Skeletal muscle tissue (tissue), 4 donors: ENCODE results near the gene AMBRA1. TPM values are rescaled to one million over a fixed set of nuclear protein-coding genes. Genes with fewer than 3 reads are reported as not detected.
"Not testable (repeated sequence)": the region's sequence is repeated elsewhere in the genome, so short reads cannot be mapped to it uniquely, and the experiment has no call there.

Experiments used
- H3K27ac ChIP-seq: one replicate; pipeline ENCODE4 v1.7.0; 2013; ENCODE audit warnings: mild to moderate bottlenecking, low read depth, low read length, inconsistent platforms
- H3K27me3 ChIP-seq, 3 donors: one replicate each; pipeline ENCODE4 v1.7.0; 2013; ENCODE audit warnings: low read length in 3 of 3; ENCODE audit not compliant: control insufficient read depth in 3 of 3, insufficient read depth in 3 of 3
- H3K36me3 ChIP-seq, 3 donors: one replicate each; pipeline ENCODE4 v1.7.0; 2013; ENCODE audit warnings: low read length in 3 of 3; ENCODE audit not compliant: control insufficient read depth in 3 of 3, insufficient read depth in 3 of 3
- H3K4me1 ChIP-seq, 3 donors: one replicate each; pipeline ENCODE4 v1.7.0; 2013; ENCODE audit warnings: low read length in 3 of 3, mild to moderate bottlenecking in 3 of 3; ENCODE audit not compliant: control insufficient read depth in 3 of 3, insufficient read depth in 3 of 3
- H3K4me3 ChIP-seq, 3 donors: one replicate each; pipeline ENCODE4 v1.7.0; 2013; ENCODE audit warnings: low read length in 3 of 3
- H3K9ac ChIP-seq, 3 donors: one replicate each; pipeline ENCODE4 v1.7.0; 2013; ENCODE audit warnings: low read length in 3 of 3, mild to moderate bottlenecking in 3 of 3, moderate library complexity in 2 of 3, low read depth in 1 of 3
- H3K9me3 ChIP-seq, 3 donors: one replicate each; pipeline ENCODE4 v1.7.0; 2013; ENCODE audit warnings: low read length in 3 of 3; ENCODE audit not compliant: control insufficient read depth in 3 of 3
- total RNA-seq: library from RNA; depleted of rRNA; stranded (reverse); fragments of >200 nt; gene quantifications from one replicate; pipeline ENCODE4 v1.2.3, GENCODE V29; 2014
- donor health status: Osteomylitis.

Gene AMBRA1
- total RNA-seq, 1 donor from 2014 or later: 17.7 TPM

DNA sequence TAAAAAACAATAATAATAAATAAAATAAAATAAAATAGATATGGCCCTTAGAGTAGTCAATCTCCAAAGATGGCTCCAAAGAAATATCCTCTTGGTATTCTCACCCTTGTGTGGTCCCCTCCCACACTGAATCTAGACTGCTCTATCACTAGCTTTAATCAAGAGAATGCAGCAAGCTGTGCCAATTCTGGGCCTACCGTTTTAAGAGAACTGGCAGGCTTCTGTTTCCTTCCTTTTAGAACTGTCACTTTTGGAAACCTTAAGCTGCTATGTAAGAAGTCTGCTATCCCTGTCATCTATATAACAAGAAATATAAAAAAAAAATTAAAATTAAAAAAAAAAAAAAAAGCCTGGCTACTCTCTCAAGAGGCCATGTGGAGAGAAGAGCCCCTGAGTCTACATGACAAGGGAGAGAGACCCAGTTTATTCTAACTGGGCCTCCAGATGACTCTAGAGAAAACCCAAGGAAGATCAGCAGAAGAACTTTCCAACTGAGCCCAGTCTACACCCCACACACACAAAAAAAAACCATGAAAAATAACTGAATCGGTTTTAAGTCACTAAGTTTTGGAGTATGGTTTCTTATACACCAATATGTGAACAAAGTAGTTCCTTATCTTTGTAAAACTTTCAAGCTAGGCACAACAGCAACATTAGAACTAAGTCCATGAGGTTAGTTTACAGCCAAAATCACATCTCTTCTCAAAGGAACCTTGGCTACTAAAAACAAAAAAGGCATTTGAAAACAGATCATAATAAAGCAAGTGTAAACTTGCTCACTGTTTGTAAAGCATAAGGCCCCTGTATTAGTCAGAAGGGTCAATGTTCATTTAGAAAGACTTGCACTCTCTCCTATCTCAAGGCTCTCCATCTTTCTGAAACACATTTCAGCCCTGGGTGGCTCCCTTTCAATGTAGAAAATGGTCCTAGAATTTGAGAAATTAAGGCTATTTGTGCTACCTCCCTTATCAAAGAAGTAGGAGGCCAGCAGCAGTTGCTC, 67.3 kb downstream of the AMBRA1 start:
- H3K27me3 ChIP-seq: no peaks in the 10 kb centered on the region
- H3K9ac ChIP-seq: no peak overlapping the region
- no peak overlapping the region for H3K4me3 ChIP-seq
- peaks cover 18 to 39% (median 23%) of the 10 kb centered on the region in 3 donors for H3K4me1 ChIP-seq
- no peaks in the 10 kb centered on the region for H3K9me3 ChIP-seq
- H3K36me3 ChIP-seq: no peaks in the 10 kb centered on the region
- H3K27ac ChIP-seq: no peak overlapping the region

DNA sequence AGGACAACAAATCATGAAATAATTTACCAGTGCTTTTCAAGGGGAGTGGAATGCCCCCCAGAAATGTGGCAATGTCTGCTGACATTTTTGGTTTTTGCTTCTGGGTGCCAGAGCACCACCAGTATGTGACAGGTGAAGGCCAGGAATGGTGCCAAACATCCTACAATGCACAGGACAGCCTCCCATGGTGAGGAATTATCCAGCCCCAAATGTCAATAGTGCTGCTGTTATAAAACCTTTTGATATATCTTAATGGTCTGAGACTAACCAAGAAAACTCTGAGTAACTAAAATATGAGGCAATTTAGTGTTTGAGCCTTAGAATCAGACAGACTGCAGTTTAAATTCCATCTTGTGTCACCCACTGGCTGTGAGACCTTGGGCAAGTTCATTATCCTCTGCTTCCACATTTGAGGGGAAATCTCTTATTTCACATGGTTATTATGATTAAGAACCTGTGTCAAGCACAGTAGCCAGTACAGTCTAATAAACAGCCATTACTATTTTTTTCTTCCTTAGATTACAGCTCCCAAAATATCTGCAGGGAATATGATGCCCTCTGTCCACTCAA, 69.5 kb downstream of the AMBRA1 start:
- peaks cover 21 to 38% (median 27%) of the 10 kb centered on the region in 3 donors for H3K4me1 ChIP-seq
- H3K27me3 ChIP-seq: no peaks in the 10 kb centered on the region
- no peak overlapping the region for H3K27ac ChIP-seq
- H3K9me3 ChIP-seq: no peaks in the 10 kb centered on the region
- H3K4me3 ChIP-seq: no peak overlapping the region
- no peaks in the 10 kb centered on the region for H3K36me3 ChIP-seq
- H3K9ac ChIP-seq: no peak overlapping the region

DNA sequence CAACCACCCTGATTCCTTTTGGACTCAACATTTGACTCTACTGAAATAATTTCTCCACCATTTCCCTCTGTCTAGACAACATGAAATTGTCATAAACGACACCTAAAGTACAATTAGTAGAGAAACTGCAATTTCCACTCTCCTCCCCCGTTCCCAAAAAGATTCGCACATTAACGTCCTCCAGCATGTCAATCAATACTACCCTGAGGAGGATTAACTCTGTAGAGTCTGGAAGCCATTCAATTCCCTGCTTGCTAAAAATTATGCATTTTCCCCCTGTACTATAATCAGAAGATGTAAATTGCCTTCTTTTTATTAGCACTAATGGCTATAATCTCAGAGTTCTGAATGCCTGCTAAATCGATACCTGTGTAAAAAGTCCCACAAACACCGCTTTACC, 70.5 kb downstream of the AMBRA1 start:
- Histone ChIP-seq H3K9ac (no peak overlapping the region), H3K4me3 (no peak overlapping the region), H3K4me1 (peaks cover 19 to 38% (median 27%) of the 10 kb centered on the region in 3 donors), H3K36me3 (no peaks in the 10 kb centered on the region), H3K27me3 (no peaks in the 10 kb centered on the region), H3K9me3 (no peaks in the 10 kb centered on the region), H3K27ac (no peak overlapping the region)

DNA sequence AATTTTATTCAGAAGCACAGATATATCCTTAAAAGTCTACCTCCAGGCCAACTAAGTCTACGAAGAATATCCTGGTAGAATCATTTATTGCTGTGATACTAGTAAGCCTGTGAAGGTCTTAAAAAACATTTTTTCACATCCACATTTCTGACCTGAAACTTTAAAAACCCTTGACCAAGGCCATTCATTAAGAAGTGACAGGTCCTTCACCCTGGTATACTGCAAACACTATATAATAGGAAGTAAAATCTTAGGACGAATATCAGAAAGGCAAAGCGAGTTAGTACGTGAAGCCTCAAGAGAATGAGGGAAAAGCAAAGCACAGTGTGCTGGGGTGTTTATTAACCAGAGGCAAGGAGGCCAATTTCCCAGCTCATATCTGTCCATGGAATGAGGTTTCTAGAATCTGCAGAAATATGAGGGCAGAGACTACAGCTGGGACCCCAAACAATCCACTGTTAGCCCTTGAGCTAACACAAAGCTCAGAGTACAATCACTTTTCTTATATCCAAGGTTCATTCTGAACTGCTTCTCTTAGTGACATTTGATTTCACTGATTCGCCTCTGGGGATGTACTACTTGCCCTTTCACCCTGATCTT, 71.0 kb downstream of the AMBRA1 start:
- no peak overlapping the region for H3K4me3 ChIP-seq
- no peaks in the 10 kb centered on the region for H3K36me3 ChIP-seq
- H3K27me3 ChIP-seq: no peaks in the 10 kb centered on the region
- H3K27ac ChIP-seq: no peak overlapping the region
- H3K4me1 ChIP-seq: peaks cover 19 to 38% (median 27%) of the 10 kb centered on the region in 3 donors
- H3K9me3 ChIP-seq: no peaks in the 10 kb centered on the region
- no peak overlapping the region for H3K9ac ChIP-seq

DNA sequence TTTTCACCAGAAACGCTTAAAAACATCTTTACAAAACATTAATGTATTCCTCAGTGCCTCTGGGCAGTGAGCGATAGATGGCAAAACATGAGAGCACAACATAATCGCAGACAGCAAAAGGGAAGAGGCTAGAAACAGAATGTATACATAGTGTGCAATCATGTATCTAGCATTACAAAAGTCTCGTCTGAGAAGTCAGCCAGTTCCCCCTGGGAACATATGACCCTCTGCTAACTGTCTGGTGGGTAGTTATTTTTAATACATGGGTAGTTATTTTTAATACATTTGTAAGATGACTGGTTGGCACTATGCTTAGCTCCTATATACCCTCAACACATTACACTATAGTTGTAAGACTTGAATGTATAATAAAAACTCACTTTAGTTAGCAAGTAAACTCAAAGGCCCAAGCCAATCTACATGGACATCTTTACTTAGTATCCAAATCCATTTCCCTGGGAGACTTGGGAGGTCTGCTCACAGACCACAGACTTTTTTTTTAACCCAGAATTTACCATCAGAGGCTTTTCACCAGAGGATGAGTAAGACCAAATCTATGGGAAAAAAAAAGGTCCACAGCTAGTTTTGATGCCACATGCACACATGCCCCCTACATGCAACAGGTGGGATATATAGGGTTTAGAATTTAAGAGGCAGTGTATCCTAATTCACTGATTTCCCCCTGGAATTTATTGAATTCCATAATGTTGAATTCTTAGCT, 71.7 kb downstream of the AMBRA1 start:
- peaks cover 19 to 38% (median 27%) of the 10 kb centered on the region in 3 donors for H3K4me1 ChIP-seq
- no peaks in the 10 kb centered on the region for H3K27me3 ChIP-seq
- no peak overlapping the region for H3K27ac ChIP-seq
- H3K9me3 ChIP-seq: no peaks in the 10 kb centered on the region
- no peak overlapping the region for H3K9ac ChIP-seq
- no peaks in the 10 kb centered on the region for H3K36me3 ChIP-seq
- no peak overlapping the region for H3K4me3 ChIP-seq

DNA sequence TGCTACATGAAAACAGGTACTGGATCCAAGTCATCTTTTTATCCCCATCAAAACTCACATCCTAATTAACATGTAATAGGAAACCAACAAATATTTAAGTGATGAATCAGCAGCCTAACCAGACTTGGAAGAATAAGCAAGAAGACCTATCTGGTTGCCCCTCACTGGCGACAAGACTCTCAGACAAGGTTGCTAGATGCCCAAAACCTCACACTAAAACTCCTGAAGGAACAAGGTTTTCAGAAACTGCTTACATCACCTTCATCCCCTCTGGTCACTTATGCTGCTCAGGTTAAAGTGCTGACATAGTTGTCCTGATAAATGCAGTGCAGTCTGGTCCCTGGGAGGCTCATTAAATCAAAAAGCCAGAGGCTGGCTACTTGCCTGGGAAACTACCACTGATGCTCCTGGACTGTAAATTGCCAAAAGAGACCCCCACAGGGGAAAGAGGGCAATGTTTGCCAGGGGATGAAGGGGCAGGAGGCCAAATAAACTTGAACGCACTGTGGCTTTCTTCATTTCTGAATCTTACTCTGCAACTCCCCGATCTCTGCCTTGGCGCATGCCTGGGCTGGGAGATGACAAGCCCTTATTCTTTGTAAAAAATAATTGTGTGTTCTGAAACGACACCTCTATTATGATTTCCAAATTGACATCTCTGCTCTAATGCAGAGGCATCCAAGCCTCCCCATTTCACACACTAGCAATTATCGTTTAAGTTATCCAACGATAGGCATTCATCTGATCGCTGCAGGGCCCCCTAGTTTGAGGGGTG, 72.7 kb downstream of the AMBRA1 start:
- no peaks in the 10 kb centered on the region for H3K27me3 ChIP-seq
- no peak overlapping the region for H3K27ac ChIP-seq
- H3K9ac ChIP-seq: no peak overlapping the region
- no peaks in the 10 kb centered on the region for H3K36me3 ChIP-seq
- H3K9me3 ChIP-seq: no peaks in the 10 kb centered on the region
- H3K4me1 ChIP-seq: peaks cover 19 to 38% (median 27%) of the 10 kb centered on the region in 3 donors
- no peak overlapping the region for H3K4me3 ChIP-seq

DNA sequence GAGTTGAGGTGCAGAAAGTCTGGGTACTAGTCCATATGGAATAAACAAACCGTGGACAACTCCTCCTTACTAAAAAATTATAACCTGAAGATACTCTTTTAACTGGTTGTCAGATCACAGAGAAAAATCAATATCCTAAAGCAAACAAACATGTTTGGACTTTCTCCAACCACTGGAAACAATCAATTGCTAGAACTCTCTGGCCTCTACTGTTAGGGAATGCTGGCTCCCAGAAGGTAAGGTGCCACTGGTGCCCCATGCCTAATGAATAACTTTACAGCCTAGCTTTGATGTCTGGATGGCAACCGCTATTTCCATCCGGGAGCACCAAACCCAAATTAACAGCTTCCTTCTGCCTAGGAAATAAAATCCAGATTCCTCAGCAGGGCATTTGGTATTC, 74.5 kb downstream of the AMBRA1 start:
- H3K4me1 ChIP-seq: peaks cover 15 to 30% (median 27%) of the 10 kb centered on the region in 3 donors
- no peak overlapping the region for H3K4me3 ChIP-seq
- H3K27me3 ChIP-seq: no peaks in the 10 kb centered on the region
- no peaks in the 10 kb centered on the region for H3K36me3 ChIP-seq
- no peaks in the 10 kb centered on the region for H3K9me3 ChIP-seq
- H3K9ac ChIP-seq: no peak overlapping the region
- H3K27ac ChIP-seq: no peak overlapping the region

DNA sequence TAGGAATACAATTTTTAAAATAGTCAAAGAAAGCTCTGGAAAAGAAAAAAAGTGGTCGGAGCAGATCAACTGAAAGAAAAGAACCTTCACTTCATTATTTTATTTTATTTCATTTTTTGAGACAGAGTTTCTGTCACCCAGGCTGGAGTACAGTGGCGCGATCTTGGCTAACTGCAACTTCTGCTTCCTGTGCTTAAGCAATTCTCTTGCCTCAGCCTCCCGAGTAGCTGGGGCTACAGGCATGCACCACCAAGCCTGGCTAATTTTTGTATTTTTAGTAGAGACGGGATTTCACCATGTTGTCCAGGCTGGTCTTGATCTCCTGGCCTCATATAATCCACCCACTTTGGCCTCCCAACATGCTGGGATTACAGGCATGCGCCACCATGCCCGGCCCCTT, 74.9 kb downstream of the AMBRA1 start:
- not testable (repeated sequence) for H3K36me3 ChIP-seq, H3K9me3 ChIP-seq, H3K27me3 ChIP-seq, H3K9ac ChIP-seq, H3K4me3 ChIP-seq, H3K27ac ChIP-seq
- peaks cover 12 to 27% (median 24%) of the 10 kb centered on the region in 3 donors for H3K4me1 ChIP-seq

DNA sequence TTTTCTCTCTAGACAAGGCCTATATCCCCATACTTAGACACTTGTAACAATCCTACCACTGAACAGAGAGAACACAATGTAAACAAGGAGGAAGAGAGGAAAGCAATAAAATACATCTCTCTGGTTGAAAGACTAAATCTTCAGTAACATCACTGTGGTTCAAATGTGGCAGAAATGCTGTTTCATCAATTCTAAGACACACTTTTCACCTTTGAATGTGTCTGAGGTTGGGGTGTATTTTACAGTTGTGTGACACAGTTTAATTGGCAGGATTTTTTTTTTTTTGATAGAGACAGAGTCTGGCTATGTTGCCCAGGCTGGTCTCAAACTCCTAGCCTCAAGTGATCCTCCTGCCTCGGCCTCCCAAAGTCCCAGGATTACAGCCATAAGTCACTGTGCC, 79.5 kb downstream of the AMBRA1 start:
- Histone ChIP-seq H3K27ac (no peak overlapping the region), H3K4me3 (no peak overlapping the region), H3K9ac (no peak overlapping the region), H3K9me3 (no peaks in the 10 kb centered on the region), H3K4me1 (peaks cover 0 to 4% (median 0%) of the 10 kb centered on the region in 3 donors), H3K36me3 (no peaks in the 10 kb centered on the region), H3K27me3 (no peaks in the 10 kb centered on the region)
